ENCODE results near the gene CDH15.

Gene CDH15

GRCh38 chr16:89224665-89225064 is 53.1 kb downstream of the CDH15 start:
- H3K36me3 ChIP-seq (ENCODE audit: control insufficient read depth in 2 of 2, insufficient read depth in 1 of 2, low read length in 2 of 2): peaks cover 4 to 98% of the 10 kb centered on the region in 2 experiments
- H3K9me3 ChIP-seq (ENCODE audit: control insufficient read depth, insufficient read depth, low read depth, low read length): no peaks in the 10 kb centered on the region
- no peak for TF ChIP-seq ZNF529 (tag by site-specific recombination; IDR thresholded peaks at IDR 0.05; ENCODE audit: insufficient replicate concordance)
- no peak for TF ChIP-seq ZNF530 (tag by site-specific recombination; IDR thresholded peaks at IDR 0.05; ENCODE audit: low read depth)
- TF ChIP-seq ZNF211 (tag by site-specific recombination; IDR thresholded peaks at IDR 0.05; ENCODE audit: low read depth): no peak
- no peak for TF ChIP-seq ZNF843 (tag by site-specific recombination; IDR thresholded peaks at IDR 0.05)
- TF ChIP-seq ZNF274 (IDR thresholded peaks at IDR 0.05; ENCODE audit: low read length): no peak
- TF ChIP-seq ZNF274 (tag by site-specific recombination; IDR thresholded peaks at IDR 0.05; ENCODE audit: borderline replicate concordance): no peak
- TF ChIP-seq ZNF488 (tag by site-specific recombination; IDR thresholded peaks at IDR 0.05): no peak
- no peak for TF ChIP-seq ZNF747 (tag by site-specific recombination; IDR thresholded peaks at IDR 0.05)
- TF ChIP-seq FEZF1 (tag by site-specific recombination; IDR thresholded peaks at IDR 0.05): no peak
- no peak for TF ChIP-seq ZNF404 (tag by site-specific recombination; IDR thresholded peaks at IDR 0.05)
- no peak for TF ChIP-seq ZFP3 (tag by site-specific recombination; IDR thresholded peaks at IDR 0.05; ENCODE audit: low read depth)
- no peak for TF ChIP-seq ZNF354C (tag by site-specific recombination; IDR thresholded peaks at IDR 0.05; ENCODE audit: borderline replicate concordance, low read depth)
- TF ChIP-seq ZNF830 (tag by site-specific recombination; IDR thresholded peaks at IDR 0.05; ENCODE audit: low read depth): no peak
- TF ChIP-seq ZNF521 (tag by site-specific recombination; IDR thresholded peaks at IDR 0.05): no peak
- TF ChIP-seq SCRT1 (tag by site-specific recombination; IDR thresholded peaks at IDR 0.05; ENCODE audit: borderline replicate concordance): no peak
- no peak for TF ChIP-seq ZNF518A (tag by site-specific recombination; conservative IDR thresholded peaks at IDR 0.05; ENCODE audit: low read depth)
- no peak for TF ChIP-seq ZNF132 (tag by site-specific recombination; IDR thresholded peaks at IDR 0.05; ENCODE audit: borderline replicate concordance)
- TF ChIP-seq SETDB1 (IDR thresholded peaks at IDR 0.05; ENCODE audit: insufficient read length, low read length): no peak
- TF ChIP-seq ZNF18 (tag by site-specific recombination; IDR thresholded peaks at IDR 0.05): no peak
- no peak for TF ChIP-seq ZNF654 (tag by site-specific recombination; IDR thresholded peaks at IDR 0.05; ENCODE audit: low read depth)
- no peak for TF ChIP-seq PRDM10 (tag by site-specific recombination; IDR thresholded peaks at IDR 0.05)
- no peaks in the 10 kb centered on the region for H3K4me1 ChIP-seq (ENCODE audit: control insufficient read depth, insufficient read depth, low read length)
- no peak overlapping the region for H3K27ac ChIP-seq (ENCODE audit: extremely low read depth, low read depth, low read length)
- ChIA-PET CTCF (no interaction called here), POLR2A (no interaction called here)
- H3K4me3 ChIP-seq (ENCODE audit: low read depth, low read length): no peak overlapping the region
